Glutamatergic neuron (in vitro differentiated cells): ENCODE data around the gene MRPS6. TPM values are rescaled to one million over a fixed set of nuclear protein-coding genes. Genes with fewer than 3 reads are reported as not detected.

Experiments
- DNase-seq: peaks from one replicate; pipeline ENCODE4 v3.0.0; 2022
- H3K27ac Mint-ChIP-seq: one replicate; pipeline ENCODE4 v1.8.0; 2020; ENCODE audit warnings: mild to moderate bottlenecking, mixed read lengths, inconsistent platforms; ENCODE audit not compliant: unreplicated experiment
- H3K27me3 Mint-ChIP-seq: one replicate; pipeline ENCODE4 v1.8.0; 2020; ENCODE audit warnings: mild to moderate bottlenecking, moderate library complexity, mixed read lengths, inconsistent platforms; ENCODE audit not compliant: unreplicated experiment
- H3K36me3 Mint-ChIP-seq: one replicate; pipeline ENCODE4 v1.8.0; 2020; ENCODE audit warnings: mild to moderate bottlenecking, mixed read lengths, inconsistent platforms; ENCODE audit not compliant: unreplicated experiment
- H3K4me1 Mint-ChIP-seq: one replicate; pipeline ENCODE4 v1.8.0; 2020; ENCODE audit warnings: mild to moderate bottlenecking, low read depth, mixed read lengths, inconsistent platforms; ENCODE audit not compliant: unreplicated experiment
- H3K4me3 Mint-ChIP-seq: one replicate; pipeline ENCODE4 v1.8.0; 2020; ENCODE audit warnings: mild to moderate bottlenecking, mixed read lengths, inconsistent platforms; ENCODE audit not compliant: unreplicated experiment
- H3K9me3 Mint-ChIP-seq: one replicate; pipeline ENCODE4 v1.8.0; 2020; ENCODE audit warnings: mild to moderate bottlenecking, moderate library complexity, mixed read lengths, inconsistent platforms; ENCODE audit not compliant: unreplicated experiment
- CTCF ChIP-seq: fragments of 200-600 bp; sonication (generic); IDR thresholded peaks from one replicate; pipeline ENCODE4 v1.5.0; 2021; ENCODE audit not compliant: partially characterized antibody, unreplicated experiment
- total RNA-seq: library from RNA; stranded (reverse); fragmentation: NEBNext Ultra II Directional; extraction: Animal tissue kit (Norgen Biotek cat#: 25700); gene quantifications from one replicate; pipeline ENCODE4 v1.2.1, GENCODE V29; 2021; ENCODE audit not compliant: unreplicated experiment

The MRPS6 gene
- total RNA-seq, 1 donor from 2014 or later = 31.6 TPM

- H3K4me1 Mint-ChIP-seq = peaks cover 8% of the 10 kb centered on the region
- DNase-seq = no peak
- H3K9me3 Mint-ChIP-seq = no peaks in the 10 kb centered on the region
- H3K27me3 Mint-ChIP-seq = peaks cover 2% of the 10 kb centered on the region
- TF ChIP-seq CTCF = no peak
- H3K36me3 Mint-ChIP-seq = no peaks in the 10 kb centered on the region
- no peak overlapping the region for H3K4me3 Mint-ChIP-seq
- H3K27ac Mint-ChIP-seq = no peak overlapping the region
Measured at GRCh38 chr21:34186109-34186719, 112.8 kb downstream of the MRPS6 start.

GRCh38 chr21:34187935-34188334, 114.6 kb downstream of the MRPS6 start:
- Mint-ChIP-seq H3K4me1 (peaks cover 5% of the 10 kb centered on the region), H3K27ac (no peak overlapping the region), H3K36me3 (no peaks in the 10 kb centered on the region), H3K27me3 (peaks cover 2% of the 10 kb centered on the region), H3K9me3 (no peaks in the 10 kb centered on the region), H3K4me3 (no peak overlapping the region)
- TF ChIP-seq CTCF = no peak
- no peak for DNase-seq

GRCh38 chr21:34189506-34189905, 116.1 kb downstream of the MRPS6 start:
- H3K9me3 Mint-ChIP-seq = no peaks in the 10 kb centered on the region

GRCh38 chr21:34190576-34191321, 117.4 kb downstream of the MRPS6 start:
- no peak for TF ChIP-seq CTCF
- Mint-ChIP-seq H3K27ac (no peak overlapping the region), H3K27me3 (no peaks in the 10 kb centered on the region), H3K4me1 (peaks cover 4% of the 10 kb centered on the region), H3K36me3 (no peaks in the 10 kb centered on the region), H3K9me3 (peaks cover under 1% of the 10 kb centered on the region), H3K4me3 (no peak overlapping the region)
- no peak for DNase-seq

More at GRCh38 chr21:34189506-34189905, 116.1 kb downstream of the MRPS6 start:
- Mint-ChIP-seq H3K36me3 (no peaks in the 10 kb centered on the region), H3K4me1 (peaks cover 5% of the 10 kb centered on the region), H3K27me3 (peaks cover 2% of the 10 kb centered on the region), H3K27ac (no peak overlapping the region), H3K4me3 (no peak overlapping the region)
- TF ChIP-seq CTCF = no peak
- no peak for DNase-seq

GRCh38 chr21:34191876-34192275, 118.5 kb downstream of the MRPS6 start:
- Mint-ChIP-seq H3K4me3 (no peak overlapping the region), H3K27me3 (no peaks in the 10 kb centered on the region), H3K9me3 (peaks cover 1% of the 10 kb centered on the region), H3K36me3 (no peaks in the 10 kb centered on the region), H3K4me1 (peaks cover 4% of the 10 kb centered on the region), H3K27ac (no peak overlapping the region)
- no peak for DNase-seq
- no peak for TF ChIP-seq CTCF
